HG03135 (cell line): ENCODE measurements around the gene NRXN2.
"Not testable (repeated sequence)": the region's sequence is repeated elsewhere in the genome, so short reads cannot be mapped to it uniquely, and the experiment has no call there.

Experiments used
- ATAC-seq: cut with Tn5 transposase; IDR thresholded peaks from one replicate; pipeline ENCODE4 v1.9.1; 2021; ENCODE audit warnings: mild to moderate bottlenecking, moderate library complexity; ENCODE audit not compliant: unreplicated experiment

NRXN2 gene

DNA sequence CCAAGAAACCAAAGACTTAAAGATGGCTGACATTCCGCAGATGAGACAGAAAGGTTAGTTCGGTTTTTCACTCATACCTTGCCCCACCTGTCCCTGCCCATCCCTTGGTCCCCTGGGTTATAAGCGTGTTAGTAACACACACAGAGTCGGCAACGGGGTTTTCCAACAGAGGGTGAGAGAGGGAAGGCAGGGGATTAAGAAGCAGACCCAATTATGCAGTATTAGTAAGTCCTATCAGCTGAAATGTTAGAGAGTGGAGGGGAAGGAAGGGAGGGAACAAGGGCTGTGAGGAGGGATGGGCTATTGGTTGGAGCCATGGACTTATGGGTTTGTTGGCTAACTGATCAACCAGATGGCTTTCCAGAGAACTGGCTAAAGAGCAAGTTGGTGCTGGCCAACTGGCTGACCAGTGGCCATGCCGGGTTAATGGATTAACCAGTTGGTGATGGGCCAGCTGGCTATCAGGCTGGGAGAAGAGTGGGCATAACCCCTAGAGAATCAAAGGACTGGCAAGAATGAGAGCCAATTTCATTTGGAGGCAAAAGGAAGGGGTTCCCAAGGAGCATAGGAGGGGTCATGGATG, 45.5 kb downstream of the NRXN2 start:
- no peak for ATAC-seq

DNA sequence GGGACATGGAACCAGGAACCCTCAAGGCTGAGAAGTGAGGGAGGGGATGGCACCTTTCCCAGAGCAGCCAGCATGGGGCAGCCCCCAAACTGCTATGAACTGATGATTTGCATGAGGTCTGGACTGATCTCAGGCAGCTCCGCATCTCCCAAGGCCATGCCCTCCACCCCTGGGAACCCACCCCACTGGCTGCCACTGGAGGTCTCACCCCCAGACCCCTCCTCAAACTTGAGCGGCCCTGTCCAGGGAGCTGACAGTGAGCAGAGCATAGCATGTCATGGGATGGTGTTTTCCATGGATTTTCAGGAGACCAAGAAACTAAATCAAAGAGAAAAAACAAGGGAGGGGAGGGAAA, 46.8 kb downstream of the NRXN2 start:
- ATAC-seq = no peak

DNA sequence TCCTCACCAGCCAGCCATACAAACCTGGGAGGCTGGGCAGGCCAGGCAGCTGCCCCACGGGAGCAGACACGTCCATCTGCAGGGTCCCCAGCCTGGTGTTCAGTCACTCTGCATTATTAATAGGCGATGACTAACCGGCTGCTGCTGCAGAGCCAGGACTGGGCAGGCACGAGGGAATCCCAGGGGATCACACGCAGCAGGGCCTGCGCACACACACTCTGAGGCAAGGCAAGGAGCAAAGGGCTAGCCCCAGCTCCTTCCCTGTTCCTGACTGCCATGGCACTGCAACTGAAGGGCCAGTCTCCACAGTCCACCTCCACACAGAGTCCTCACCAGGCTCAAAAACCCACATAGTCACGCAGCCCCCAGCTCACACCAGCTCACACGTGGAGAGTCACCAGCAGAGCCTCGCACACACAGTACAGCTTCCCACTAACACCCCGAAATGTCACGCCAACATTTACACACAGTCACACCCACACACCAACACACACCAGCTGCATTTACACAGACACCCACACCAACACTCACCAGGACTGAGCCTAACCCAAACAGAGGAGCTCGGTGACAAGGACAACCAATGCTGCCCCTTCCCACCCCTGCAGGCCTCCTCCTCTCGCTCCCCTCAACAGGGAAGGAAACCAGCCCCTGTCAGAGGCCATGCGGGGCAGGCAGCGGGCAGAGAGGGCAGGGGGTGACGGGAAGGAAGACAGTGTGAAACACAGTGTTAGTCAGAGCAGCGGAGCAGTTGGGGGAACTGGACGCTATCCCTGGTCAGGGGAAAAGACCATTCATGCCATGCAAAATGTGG, 47.3 kb downstream of the NRXN2 start:
- no peak for ATAC-seq

GRCh38 chr11:64674774-64675173, 48.2 kb downstream of the NRXN2 start:
- no peak for ATAC-seq

DNA sequence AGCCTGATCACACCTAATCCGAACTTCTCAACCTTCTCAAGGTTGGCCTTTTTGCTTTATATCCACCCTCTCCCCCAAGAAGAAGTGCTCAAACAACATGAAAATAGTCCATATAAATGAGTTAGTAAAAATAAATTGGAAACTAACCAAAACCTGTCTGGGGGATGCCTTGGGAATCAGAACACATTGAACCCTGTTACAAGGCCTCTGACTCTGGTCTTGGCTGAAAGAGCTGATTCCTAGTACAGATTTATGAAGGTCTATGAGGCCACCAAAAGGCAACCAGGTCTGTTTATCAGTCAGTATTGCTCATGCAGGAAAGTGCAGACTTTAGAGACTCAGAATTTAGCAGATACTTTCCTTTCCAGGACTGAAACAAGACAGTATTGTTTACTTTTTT, 49.7 kb downstream of the NRXN2 start:
- no peak for ATAC-seq

GRCh38 chr11:64672875-64673274, 50.1 kb downstream of the NRXN2 start:
- no peak for ATAC-seq

DNA sequence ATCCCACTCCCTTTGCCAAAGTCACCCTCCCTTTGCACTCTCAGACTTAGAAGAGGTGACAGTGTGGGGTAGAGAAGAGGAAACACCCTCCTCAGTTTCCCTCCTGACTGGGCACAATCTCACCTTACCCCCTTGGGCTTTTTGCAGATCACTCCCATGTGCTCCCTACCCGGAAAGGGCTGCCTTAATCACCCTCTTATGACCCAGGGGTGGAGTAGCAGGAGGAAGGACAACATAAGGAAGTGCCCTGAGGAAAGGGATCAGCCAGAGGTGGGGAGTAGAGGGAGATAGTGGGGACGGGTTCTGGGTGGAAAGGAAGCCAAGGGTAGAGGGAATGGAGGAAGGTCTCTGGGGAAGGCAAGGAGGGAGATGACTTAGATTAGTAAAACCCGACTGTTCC, 52.0 kb downstream of the NRXN2 start:
- ATAC-seq = no peak

DNA sequence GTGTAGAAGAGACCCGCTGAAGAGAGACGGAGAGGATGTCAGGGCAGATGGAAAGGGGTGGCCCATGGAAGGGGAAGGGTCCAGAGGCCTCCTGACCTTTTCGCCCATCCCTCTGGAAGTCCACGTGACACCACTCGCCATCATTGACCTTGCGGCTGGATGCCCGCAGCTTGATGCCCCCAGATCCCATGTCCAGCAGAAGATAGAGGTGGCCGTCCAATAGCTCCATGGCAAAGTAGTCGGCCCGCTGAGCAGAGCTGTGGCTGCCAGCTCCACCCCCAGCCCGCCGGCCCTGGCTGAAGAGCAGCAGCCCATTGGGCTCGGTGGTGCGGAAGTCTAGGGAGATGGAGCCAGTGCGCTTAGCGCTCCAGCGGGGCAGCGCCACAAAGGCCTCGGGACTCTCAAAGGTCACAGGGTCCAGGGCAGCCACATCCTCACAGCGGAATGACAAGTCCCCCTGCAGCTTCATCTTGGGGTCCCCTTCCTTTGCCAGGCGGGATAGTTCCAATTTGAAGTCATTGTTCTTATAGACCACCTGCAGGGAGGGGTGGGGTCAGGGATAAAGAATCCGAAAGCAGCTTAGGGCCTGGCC, 55.7 kb downstream of the NRXN2 start:
- ATAC-seq = no peak

DNA sequence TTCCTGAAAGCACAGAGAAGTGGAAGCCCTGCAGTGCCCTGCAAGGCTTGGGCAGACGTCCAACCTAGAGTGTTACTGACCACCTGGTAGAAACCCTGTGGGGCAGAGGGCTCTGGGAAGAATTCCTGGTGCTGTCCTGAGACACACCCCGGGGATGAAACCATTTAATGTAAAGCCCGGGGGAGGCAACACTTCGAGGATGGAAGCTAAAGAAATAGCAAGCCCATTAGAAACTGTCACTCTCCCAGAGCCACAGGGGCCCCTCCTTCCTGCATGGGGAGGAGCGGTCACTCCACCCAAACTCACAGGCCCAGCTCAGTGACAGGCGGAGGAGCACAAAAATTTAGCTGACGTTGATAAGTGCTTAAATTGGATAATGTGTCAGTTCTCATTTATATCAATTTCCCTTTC, 57.6 kb downstream of the NRXN2 start:
- ATAC-seq = no peak

DNA sequence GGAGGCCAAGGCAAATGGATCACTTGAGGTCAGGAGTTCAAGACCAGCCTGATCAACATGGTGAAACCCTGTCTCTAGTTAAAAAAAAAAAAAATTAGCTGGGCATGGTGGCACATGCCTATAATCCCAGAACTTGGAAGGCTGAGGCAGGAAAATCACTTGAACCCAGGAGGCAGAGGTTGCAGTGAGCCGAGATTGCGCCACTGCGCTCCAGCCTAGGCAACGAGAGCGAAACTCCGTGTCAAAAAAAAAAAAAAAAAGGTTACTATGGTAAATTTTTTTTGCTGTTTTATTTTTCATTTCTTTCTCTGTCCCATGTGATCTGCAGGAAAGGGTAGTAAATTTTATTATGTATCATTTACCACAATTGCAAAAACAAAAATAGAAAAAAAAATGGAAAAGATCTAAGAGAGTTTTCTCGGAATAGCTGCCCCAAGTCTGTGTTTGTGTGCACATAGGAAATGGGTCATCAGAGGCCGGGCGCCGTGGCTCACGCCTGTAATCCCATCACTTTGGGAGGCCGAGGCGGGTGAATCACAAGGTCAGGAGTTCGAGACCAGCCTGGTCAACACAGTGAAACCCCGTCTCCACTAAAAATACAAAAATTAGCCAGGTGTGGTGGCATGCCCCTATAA, 58.6 kb downstream of the NRXN2 start:
- not testable (repeated sequence) for ATAC-seq

DNA sequence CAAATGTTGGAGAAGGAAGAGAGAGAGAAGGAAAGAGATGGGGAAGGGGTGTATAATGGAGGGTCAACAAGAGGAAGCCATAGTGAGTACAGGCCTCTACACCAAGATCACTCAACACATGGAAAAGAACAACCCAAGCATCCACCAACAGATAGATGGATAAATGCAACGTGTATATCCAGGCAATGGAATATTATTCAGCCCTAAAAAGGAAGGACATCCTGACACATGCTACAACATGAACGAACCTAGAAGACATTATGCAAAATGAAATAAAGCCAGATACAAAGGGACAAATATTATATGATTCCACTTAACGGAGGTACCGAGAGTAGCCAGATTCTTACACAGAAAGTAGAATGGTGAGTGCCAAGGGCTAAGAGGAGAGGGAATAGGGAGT, 59.3 kb downstream of the NRXN2 start:
- no peak for ATAC-seq

- ATAC-seq = no peak
These were observed 61.4 kb downstream of the NRXN2 start for GRCh38 chr11:64661614-64662013.

GRCh38 chr11:64661146-64661545, 61.9 kb downstream of the NRXN2 start:
- no peak for ATAC-seq

GRCh38 chr11:64660706-64661105, 62.3 kb downstream of the NRXN2 start:
- no peak for ATAC-seq

- ATAC-seq = no peak
These were observed 62.8 kb downstream of the NRXN2 start for GRCh38 chr11:64660205-64660604.

DNA sequence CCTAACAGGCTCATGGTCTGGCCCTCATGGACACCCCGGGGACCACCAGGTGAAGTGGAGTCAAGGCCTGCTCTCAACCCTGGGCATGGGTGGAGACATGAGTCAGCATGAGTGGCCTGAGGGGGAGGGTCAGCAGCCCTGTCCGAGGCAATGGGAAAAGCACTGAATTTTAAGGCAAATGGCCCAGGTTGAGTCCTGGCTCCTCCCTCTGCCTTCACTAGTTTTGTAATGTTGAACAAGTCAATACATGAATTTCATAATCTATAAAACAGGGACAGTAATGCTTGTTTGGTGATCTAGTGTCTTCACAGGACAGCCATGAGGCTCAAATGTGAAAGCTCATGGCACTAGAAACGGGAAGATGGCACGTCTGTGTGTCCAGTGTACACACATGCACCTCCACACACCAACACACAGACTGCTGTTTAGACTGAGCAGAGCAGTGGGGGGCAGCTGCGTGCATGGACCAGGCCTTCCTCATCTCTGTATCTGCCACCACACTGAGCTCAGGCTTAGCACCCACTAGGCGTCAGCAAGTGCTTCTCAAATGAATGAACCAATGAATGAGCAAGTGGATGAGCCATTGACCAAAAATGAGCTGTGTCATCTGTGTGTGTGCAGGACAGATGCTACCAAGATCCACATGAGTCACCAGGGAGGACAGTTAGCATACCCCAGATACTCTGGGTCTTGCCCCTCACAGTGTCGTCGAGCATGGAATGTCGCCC, 63.4 kb downstream of the NRXN2 start:
- no peak for ATAC-seq

GRCh38 chr11:64658265-64658664, 64.7 kb downstream of the NRXN2 start:
- ATAC-seq = no peak

DNA sequence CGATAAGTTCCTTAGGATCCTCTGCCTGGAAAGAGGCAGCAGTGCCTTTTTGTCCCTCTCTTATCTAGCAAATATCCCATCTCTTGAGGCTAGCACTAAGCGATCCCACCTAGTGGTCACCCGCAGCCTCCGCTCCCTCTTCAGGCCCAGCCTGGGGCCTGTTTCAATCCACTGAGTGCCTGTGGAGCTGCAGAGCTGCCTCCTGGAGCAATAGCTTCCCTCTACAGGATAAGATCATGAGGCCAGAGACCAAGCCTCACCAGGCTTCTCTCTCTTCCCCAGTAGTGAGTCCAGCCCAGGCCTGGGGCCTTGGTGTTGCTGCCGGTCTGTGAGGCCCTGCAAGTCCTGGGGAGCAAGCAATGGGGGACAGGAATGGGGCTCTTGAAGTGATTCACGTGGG, 66.1 kb downstream of the NRXN2 start:
- ATAC-seq = no peak

DNA sequence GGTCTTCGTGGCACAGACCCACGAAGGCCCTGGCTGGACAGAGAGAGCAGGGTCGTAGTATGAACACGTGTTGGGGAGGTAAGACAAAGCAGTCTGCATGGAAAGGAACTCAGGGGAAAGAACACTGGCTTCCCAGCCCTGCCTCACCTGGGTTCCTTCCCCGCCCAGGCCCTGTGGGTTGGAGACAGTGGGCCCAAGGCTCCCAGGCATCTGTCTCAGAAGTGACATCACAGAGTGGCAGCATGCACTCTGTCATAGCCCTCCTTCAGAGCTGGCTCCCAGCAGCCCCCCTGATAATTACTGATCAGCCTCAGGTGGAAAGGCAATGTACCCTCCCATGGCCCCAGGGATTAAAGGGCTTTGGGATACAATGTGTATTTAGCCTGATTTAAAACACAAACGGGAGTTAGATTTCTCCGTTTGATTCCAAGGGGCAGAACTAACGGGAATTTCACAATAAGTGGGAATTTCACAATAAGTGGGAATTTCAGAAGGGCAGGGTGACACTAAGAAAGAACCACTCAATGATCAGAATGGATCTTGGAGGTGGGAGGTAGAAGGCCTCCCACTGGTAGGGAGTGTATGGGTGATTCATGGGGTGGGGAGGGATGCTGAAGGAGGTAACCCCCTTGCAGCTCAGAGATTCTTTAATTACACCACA, 66.9 kb downstream of the NRXN2 start:
- no peak for ATAC-seq

DNA sequence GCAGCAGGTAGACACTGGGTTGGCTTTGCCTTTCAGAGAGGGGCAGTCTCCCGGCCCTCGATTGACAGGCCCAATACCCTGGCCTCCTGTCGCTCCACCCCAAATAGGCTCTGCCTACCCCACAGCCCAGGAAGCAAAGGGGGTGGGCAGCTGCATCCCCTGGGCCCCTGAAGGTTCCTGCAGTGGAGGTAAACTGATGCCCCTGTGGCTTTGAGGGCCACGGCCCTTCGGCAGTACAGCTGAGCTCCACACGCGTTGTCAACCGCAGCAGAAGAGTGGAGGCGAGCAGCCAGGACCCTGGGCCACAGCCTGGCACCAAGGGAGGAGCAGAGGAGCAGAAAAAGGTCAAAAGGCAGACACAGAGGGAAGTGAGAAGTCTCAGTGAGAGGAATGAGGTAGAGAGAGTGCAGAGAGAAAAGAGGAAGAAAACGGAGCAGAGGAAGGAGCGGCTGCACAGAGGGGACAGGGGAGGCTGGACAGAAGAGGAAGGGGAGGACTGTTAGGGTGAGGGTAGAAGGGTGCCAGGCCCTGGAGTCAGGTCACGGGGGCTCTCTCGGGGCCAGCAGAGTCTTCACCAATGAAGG, 67.9 kb downstream of the NRXN2 start:
- no peak for ATAC-seq
